AG04449 (cell line): ENCODE measurements around the gene SLC6A20.
"Not testable (repeated sequence)": the region's sequence is repeated elsewhere in the genome, so short reads cannot be mapped to it uniquely, and the experiment has no call there.

Experiments used
- CTCF ChIA-PET: fragments of 350-600 bp; formaldehyde crosslinking; extraction: SDS; loops from one replicate; lab custom pipeline; 2021; ENCODE audit warnings: antibody characterized with exemption; lab: Yijun Ruan, JAX
- POLR2A ChIA-PET: fragments of 400-600, 350-600 bp; formaldehyde crosslinking; extraction: SDS; loops from one replicate; lab custom pipeline; 2020; ENCODE audit warnings: antibody characterized with exemption, inconsistent platforms; lab: Yijun Ruan, JAX
- DNase-seq: peaks from one replicate; pipeline ENCODE4 v3.0.0-alpha.2; 2010; ENCODE audit warnings: low read depth, low spot score
- H3K4me3 ChIP-seq: 2 replicates; pipeline ENCODE4 v1.5.1; 2011; ENCODE audit warnings: low read depth, mild to moderate bottlenecking, control low read depth, low read length
- TF ChIP-seq, protein P1 (sequence below): IDR thresholded peaks from one replicate; pipeline ENCODE4 v1.5.1; 2011; ENCODE audit warnings: mild to moderate bottlenecking, moderate library complexity, low read length, control low read depth, inconsistent platforms; ENCODE audit not compliant: insufficient read depth; ENCODE audit errors: missing control alignments

The SLC6A20 gene

DNA sequence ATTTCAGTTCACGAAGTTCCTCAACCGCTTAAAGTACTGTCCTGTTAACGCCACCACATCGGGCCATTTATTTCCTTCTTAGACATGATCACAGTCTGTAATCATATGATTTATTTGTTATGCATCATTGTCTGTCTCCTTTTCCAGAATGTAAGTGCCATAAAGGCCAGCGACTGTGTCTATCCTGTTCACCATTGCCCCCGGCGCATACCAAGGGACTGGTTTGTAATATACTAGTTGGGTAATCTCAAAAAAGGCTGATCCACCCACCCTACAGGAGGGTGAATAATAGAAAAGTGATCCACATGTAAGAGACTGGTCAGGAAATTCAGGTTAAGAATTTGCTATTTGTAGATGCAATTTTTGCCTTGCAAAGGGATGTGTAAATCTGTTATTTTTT lies 41.9 kb downstream of the SLC6A20 start:
- H3K4me3 ChIP-seq, result no peak overlapping the region
- no peak for DNase-seq
- CTCF ChIA-PET, result interaction anchor here (1.7 to 2.8 kb wide), 2 partner anchors 175 to 322 kb away, joined by 5 to 6 read pairs; no protein-coding TSS in a partner anchor
- POLR2A ChIA-PET, result no interaction called here
- TF ChIP-seq, protein P1, sequence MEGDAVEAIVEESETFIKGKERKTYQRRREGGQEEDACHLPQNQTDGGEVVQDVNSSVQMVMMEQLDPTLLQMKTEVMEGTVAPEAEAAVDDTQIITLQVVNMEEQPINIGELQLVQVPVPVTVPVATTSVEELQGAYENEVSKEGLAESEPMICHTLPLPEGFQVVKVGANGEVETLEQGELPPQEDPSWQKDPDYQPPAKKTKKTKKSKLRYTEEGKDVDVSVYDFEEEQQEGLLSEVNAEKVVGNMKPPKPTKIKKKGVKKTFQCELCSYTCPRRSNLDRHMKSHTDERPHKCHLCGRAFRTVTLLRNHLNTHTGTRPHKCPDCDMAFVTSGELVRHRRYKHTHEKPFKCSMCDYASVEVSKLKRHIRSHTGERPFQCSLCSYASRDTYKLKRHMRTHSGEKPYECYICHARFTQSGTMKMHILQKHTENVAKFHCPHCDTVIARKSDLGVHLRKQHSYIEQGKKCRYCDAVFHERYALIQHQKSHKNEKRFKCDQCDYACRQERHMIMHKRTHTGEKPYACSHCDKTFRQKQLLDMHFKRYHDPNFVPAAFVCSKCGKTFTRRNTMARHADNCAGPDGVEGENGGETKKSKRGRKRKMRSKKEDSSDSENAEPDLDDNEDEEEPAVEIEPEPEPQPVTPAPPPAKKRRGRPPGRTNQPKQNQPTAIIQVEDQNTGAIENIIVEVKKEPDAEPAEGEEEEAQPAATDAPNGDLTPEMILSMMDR, result no peak

DNA sequence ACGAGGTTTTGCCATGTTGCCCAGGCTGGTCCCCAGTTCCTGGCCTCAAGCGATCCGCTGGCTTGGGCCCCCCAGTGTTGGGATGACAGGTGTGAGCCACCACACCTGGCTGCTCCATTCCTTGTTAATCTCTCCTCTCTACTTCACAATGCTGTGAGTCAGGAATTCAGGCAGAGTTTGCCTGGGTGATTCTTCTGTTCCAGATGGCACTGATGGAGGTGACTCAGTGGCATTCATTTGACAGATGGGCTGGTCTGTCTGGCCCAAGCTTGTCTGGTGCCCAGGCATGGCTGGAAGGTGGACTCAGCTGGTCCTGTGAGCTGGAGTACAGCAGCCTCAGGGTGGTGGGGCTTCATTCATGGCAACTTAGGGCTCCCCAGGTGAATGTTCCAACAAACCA lies 43.2 kb downstream of the SLC6A20 start:
- CTCF ChIA-PET, result interaction anchor here (0.6 to 6.5 kb wide), 4 partner anchors 8 to 326 kb away, joined by 3 to 53 read pairs (median 5); no protein-coding TSS in a partner anchor

DNA sequence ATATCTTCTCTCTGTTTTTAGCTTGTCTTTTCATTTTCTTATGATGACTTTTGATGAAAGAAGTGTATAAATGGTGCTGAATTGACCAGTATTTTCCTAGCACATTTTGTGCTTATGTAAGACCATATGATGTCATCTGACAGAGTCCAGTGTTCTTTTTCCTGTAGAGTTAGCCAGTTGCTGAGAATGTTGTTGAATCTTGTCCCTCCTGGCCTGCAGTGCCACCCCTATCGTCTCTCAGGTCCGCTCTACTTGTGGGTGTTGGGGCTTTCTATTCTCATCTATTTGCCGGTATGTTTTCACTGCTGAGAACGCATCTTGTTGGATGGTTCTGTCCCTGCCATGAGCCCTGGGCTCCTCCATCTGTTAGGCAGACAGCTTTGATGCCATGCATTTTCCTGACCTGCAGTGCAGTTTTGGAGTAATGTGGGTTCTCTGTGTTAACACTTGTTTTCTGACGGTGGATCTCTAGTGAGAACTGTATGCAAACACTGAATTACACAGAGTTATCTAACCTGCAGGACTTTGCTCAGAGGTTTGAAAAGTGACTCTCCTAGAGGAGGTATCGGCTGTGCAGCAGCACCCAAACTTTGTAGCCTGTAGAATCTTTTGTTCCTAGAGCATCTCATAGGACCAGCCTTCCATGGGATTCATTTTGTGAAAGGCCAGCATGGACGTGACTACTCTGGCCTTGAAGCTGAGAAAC lies 44.6 kb downstream of the SLC6A20 start:
- no peak for DNase-seq
- TF ChIP-seq, protein P1, result no peak
- H3K4me3 ChIP-seq, result no peak overlapping the region
- ChIA-PET POLR2A (no interaction called here), CTCF (interaction anchor here (1.5 to 6.5 kb wide), 2 partner anchors 10 to 156 kb away, joined by 4 to 53 read pairs; no protein-coding TSS in a partner anchor)

More for the DNA sequence above, 43.2 kb downstream of the SLC6A20 start:
- H3K4me3 ChIP-seq, result no peak overlapping the region
- POLR2A ChIA-PET, result no interaction called here
- TF ChIP-seq, protein P1, result no peak
- no peak for DNase-seq

DNA sequence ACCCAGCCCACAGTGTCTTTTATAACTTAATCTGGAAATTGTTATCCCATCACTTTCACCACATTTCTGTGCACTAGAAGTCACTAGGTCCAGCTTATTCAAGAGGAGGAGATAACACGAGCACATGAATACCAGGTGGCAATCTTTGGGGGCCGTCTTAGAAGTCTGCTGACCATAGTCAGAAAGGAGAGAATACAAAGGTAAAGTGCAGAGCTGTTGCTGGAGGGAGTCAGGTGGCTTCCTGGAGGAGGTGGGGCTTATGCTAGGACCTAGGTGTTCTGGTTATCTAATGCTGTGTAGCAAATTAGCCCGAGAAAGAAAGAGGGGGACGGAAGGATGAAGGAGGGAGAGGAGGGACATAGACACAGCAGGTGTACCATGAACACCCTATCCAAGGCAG lies 46.5 kb downstream of the SLC6A20 start:
- H3K4me3 ChIP-seq, result no peak overlapping the region
- no peak for DNase-seq
- TF ChIP-seq, protein P1, result no peak
- POLR2A ChIA-PET, result interaction anchor here (1.1 kb wide), 1 partner anchor 179 kb away, joined by 4 read pairs; no protein-coding TSS in a partner anchor
- CTCF ChIA-PET, result interaction anchor here (1.9 to 6.5 kb wide), 2 partner anchors 12 to 179 kb away, joined by 6 to 53 read pairs; no protein-coding TSS in a partner anchor

DNA sequence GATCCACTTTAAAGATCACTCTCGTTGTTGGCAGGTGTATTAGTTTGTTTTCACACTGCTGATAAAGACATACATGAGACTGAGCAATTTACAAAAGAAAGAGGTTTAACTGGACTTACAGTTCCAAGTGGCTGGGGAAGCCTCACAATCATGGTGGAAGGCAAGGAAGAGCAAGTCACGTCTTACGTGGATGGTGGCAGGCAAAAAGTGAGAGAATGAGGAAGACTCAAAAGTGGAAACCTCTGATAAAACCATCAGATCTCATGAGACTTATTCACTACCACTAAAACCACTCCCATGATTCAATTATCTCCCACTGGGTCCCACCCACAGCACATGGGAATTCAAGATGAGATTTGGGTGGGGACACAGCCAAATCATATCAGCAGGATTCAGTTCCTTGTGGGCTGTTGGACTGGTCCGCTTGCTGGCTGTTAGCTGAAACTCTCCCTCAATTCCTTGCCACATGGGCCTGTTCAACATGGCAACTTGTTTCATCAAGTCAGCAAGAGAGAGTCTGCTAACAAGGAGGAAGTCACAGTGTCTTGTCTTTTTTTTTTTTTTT lies 47.2 kb downstream of the SLC6A20 start:
- CTCF ChIA-PET, result interaction anchor here (1.9 to 6.5 kb wide), 2 partner anchors 12 to 180 kb away, joined by 6 to 53 read pairs; no protein-coding TSS in a partner anchor
- DNase-seq, POLR2A ChIA-PET, H3K4me3 ChIP-seq: not testable (repeated sequence)

DNA sequence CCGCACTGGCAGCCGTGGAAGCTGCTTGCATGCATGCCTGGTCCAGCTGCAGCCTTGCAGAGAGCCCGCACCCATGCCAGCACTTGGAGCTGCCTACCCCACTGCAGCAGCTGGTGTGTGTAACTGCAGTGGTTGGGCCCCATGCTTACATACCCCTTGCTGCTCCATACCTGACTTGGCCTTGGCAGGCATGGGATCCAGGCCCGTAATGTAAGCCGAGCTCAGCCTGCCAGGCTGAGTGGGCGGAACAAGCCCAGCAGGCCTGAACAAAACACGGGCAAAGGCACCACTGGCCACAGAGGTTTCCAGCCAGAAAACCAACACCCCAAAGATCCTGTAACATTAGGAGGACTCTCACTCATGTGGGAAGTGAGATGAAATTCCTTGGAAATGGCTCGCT lies 48.3 kb downstream of the SLC6A20 start:
- POLR2A ChIA-PET, result no interaction called here
- H3K4me3 ChIP-seq, result no peak overlapping the region
- CTCF ChIA-PET, result interaction anchor here (1.0 to 6.5 kb wide), 3 partner anchors 14 to 237 kb away, joined by 3 to 53 read pairs (median 4); no protein-coding TSS in a partner anchor
- no peak for DNase-seq
- TF ChIP-seq, protein P1, result no peak
